Neural progenitor cell (in vitro differentiated cells): Measurements from ENCODE around the gene CD274.

Source experiments
- CTCF ChIP-seq: fragments of 200-600 bp; sonication (generic); IDR thresholded peaks from 2 replicates; pipeline ENCODE4 v1.5.1; 2017; ENCODE audit warnings: antibody characterized with exemption, mild to moderate bottlenecking
- EZH2 ChIP-seq: fragments of 200-600 bp; sonication (generic); IDR thresholded peaks from 2 replicates; pipeline ENCODE4 v1.6.1; 2017; ENCODE audit warnings: antibody characterized with exemption, mild to moderate bottlenecking, moderate library complexity

GRCh38 chr9:5440426-5440825 lies 9.9 kb upstream of the CD274 start:
- TF ChIP-seq CTCF: no peak
- no peak for TF ChIP-seq EZH2
